Loucy (cell line): Measurements from ENCODE around the gene C21orf58.

ENCODE experiments used
- H2AFZ ChIP-seq: fragments of 200-600 bp; sonication (generic); 2 replicates; pipeline ENCODE4 v1.6.0; 2016; ENCODE audit warnings: antibody characterized with exemption, mild to moderate bottlenecking, low read length, moderate library complexity
- H3F3A ChIP-seq: fragments of 200-600 bp; 2 replicates; pipeline ENCODE4 v1.6.0; 2016; ENCODE audit warnings: antibody characterized with exemption, low read depth, mild to moderate bottlenecking
- H3K27me3 ChIP-seq: fragments of 200-600 bp; sonication (generic); 2 replicates; pipeline ENCODE4 v1.6.1; 2014; ENCODE audit warnings: low read length, mild to moderate bottlenecking; ENCODE audit not compliant: insufficient read depth, poor library complexity, severe bottlenecking
- H3K36me3 ChIP-seq: fragments of 200-600 bp; sonication (generic); 2 replicates; pipeline ENCODE4 v1.6.1; 2016; ENCODE audit warnings: low read length; ENCODE audit not compliant: insufficient read depth
- H3K4me1 ChIP-seq: fragments of 200-600 bp; sonication (generic); 2 replicates; pipeline ENCODE4 v1.5.1; 2014; ENCODE audit warnings: low read length, mild to moderate bottlenecking; ENCODE audit not compliant: insufficient read depth, poor library complexity, severe bottlenecking
- H3K4me2 ChIP-seq: fragments of 200-600 bp; sonication (generic); 2 replicates; pipeline ENCODE4 v1.6.0; 2014; ENCODE audit warnings: antibody characterized with exemption, low read length, low read depth, mild to moderate bottlenecking; ENCODE audit not compliant: poor library complexity, severe bottlenecking
- H3K4me3 ChIP-seq: fragments of 200-600 bp; sonication (generic); 2 replicates; pipeline ENCODE4 v1.5.1; 2014; ENCODE audit warnings: low read length, mild to moderate bottlenecking, mixed read lengths; ENCODE audit not compliant: poor library complexity, severe bottlenecking
- H3K79me2 ChIP-seq: fragments of 200-600 bp; sonication (generic); 2 replicates; pipeline ENCODE4 v1.6.1; 2014; ENCODE audit warnings: low read length; ENCODE audit not compliant: insufficient read depth
- H3K9ac ChIP-seq: fragments of 200-600 bp; sonication (generic); 2 replicates; pipeline ENCODE4 v1.6.0; 2014; ENCODE audit warnings: mild to moderate bottlenecking, low read depth, low read length, moderate library complexity; ENCODE audit not compliant: poor library complexity, severe bottlenecking
- H3K9me2 ChIP-seq: fragments of 200-600 bp; sonication (generic); replicated peaks from 2 replicates; pipeline ENCODE4 v1.6.1; 2016; ENCODE audit warnings: low read depth, low read length, mixed read lengths
- H3K9me3 ChIP-seq: fragments of 200-600 bp; sonication (generic); 2 replicates; pipeline ENCODE4 v1.6.1; 2014; ENCODE audit warnings: mild to moderate bottlenecking, antibody characterized with exemption, low read length, low read depth; ENCODE audit not compliant: insufficient read depth
- H4K20me1 ChIP-seq: fragments of 200-600 bp; sonication (generic); 2 replicates; pipeline ENCODE4 v1.6.0; 2014; ENCODE audit warnings: antibody characterized with exemption, low read length, mild to moderate bottlenecking; ENCODE audit not compliant: insufficient read depth, poor library complexity, severe bottlenecking
- EZH2phosphoT487 ChIP-seq: fragments of 200-600 bp; IDR thresholded peaks from 2 replicates; pipeline ENCODE4 v1.6.1; 2018; ENCODE audit warnings: antibody characterized with exemption, mild to moderate bottlenecking, moderate library complexity, borderline replicate concordance
- TF ChIP-seq, protein P1 (sequence below): fragments of 200-600 bp; sonication (generic); conservative IDR thresholded peaks from 2 replicates; pipeline ENCODE4 v1.5.1; 2014; ENCODE audit warnings: mild to moderate bottlenecking, antibody characterized with exemption, low read length

The C21orf58 gene

DNA sequence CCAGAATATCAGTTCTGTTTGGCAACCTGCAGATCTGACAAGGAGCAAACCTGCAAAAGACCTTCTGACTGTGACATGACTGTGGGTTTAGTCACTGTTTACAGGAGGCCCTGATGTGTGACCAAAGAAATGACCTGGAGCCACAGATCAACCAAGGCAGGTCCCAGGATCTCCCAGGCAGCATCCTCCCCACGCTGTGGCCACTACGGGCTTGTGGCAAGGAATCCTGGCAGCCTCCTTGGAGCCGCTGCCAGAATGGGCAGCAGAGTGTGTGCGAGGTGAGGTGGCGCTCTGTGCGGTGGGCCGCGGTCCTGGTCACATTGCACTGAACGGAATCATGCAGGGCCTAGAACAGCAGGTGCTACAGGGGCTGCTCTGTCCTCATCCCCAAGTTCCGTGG lies 54.2 kb downstream of the C21orf58 start:
- TF ChIP-seq, protein P1, sequence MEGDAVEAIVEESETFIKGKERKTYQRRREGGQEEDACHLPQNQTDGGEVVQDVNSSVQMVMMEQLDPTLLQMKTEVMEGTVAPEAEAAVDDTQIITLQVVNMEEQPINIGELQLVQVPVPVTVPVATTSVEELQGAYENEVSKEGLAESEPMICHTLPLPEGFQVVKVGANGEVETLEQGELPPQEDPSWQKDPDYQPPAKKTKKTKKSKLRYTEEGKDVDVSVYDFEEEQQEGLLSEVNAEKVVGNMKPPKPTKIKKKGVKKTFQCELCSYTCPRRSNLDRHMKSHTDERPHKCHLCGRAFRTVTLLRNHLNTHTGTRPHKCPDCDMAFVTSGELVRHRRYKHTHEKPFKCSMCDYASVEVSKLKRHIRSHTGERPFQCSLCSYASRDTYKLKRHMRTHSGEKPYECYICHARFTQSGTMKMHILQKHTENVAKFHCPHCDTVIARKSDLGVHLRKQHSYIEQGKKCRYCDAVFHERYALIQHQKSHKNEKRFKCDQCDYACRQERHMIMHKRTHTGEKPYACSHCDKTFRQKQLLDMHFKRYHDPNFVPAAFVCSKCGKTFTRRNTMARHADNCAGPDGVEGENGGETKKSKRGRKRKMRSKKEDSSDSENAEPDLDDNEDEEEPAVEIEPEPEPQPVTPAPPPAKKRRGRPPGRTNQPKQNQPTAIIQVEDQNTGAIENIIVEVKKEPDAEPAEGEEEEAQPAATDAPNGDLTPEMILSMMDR = no peak
- no peak for TF ChIP-seq EZH2phosphoT487

DNA sequence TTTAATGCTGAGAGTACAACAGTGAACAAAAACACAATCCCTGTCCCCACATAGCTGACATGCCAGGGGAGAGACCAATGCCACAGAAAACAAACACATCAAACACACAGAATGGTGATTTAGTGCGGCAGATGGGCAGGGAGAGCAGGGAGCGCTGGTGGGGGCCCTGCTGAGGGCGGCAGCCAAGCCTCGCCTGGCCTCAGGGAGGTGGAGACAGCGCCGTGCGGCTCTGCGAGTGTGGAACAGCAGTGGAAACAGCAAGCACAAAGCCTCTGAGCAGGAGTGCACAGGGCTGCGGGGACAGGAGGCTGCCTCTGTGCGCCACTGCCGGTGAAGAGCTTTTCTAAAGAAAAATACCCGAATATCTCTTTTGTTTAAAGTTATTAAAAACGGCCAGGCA lies 55.3 kb downstream of the C21orf58 start:
- H3K9me3 ChIP-seq = no peaks in the 10 kb centered on the region
- no peak overlapping the region for H3K4me3 ChIP-seq
- H3K4me2 ChIP-seq = no peak overlapping the region
- H3K79me2 ChIP-seq = no peaks in the 10 kb centered on the region
- H3K4me1 ChIP-seq = no peaks in the 10 kb centered on the region
- no peaks in the 10 kb centered on the region for H3K27me3 ChIP-seq
- no peak overlapping the region for H3K9ac ChIP-seq
- peaks cover 56% of the 10 kb centered on the region; the same call in 1 of the 2 replicates for H3K36me3 ChIP-seq
- H3F3A ChIP-seq = no peaks in the 10 kb centered on the region
- no peak for TF ChIP-seq EZH2phosphoT487
- TF ChIP-seq, protein P1 = no peak
- no peak overlapping the region for H2AFZ ChIP-seq
- no peaks in the 10 kb centered on the region for H4K20me1 ChIP-seq
- H3K9me2 ChIP-seq = no peaks in the 10 kb centered on the region

More for the DNA sequence above, 54.2 kb downstream of the C21orf58 start:
- Histone ChIP-seq H3K4me2 (no peak overlapping the region), H3K4me1 (no peaks in the 10 kb centered on the region), H3K79me2 (no peaks in the 10 kb centered on the region), H3K36me3 (peaks cover 67% of the 10 kb centered on the region; the same call in 1 of the 2 replicates), H3K9me2 (no peaks in the 10 kb centered on the region), H3K27me3 (no peaks in the 10 kb centered on the region), H3K9ac (no peak overlapping the region), H4K20me1 (no peaks in the 10 kb centered on the region), H2AFZ (no peak overlapping the region), H3K4me3 (no peak overlapping the region), H3K9me3 (no peaks in the 10 kb centered on the region), H3F3A (no peaks in the 10 kb centered on the region)

DNA sequence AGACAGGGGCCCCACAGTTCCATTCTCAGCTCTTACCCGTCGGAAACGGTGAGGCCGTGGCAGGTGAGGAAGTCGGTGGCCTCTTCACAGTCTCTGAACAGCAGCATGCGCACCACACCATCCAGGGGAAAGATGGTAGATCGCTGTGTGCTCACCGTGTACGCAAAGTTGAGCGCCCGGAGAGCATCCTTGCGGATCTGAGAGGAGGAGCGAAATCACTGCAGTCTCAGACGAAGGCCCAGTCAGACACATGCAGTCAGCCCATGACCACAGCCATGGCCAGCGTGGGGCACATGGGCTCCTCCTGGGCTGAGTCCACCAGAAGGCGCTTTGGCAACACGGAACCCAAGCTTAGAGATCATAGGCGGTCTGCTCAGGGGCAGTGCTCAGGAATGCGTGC lies 56.7 kb downstream of the C21orf58 start:
- Histone ChIP-seq H3F3A (no peaks in the 10 kb centered on the region), H3K36me3 (peaks cover 44% of the 10 kb centered on the region; the same call in 1 of the 2 replicates)

More for the DNA sequence above, 56.7 kb downstream of the C21orf58 start:
- no peaks in the 10 kb centered on the region for H4K20me1 ChIP-seq
- H3K9me2 ChIP-seq = no peaks in the 10 kb centered on the region
- no peak overlapping the region for H2AFZ ChIP-seq
- H3K4me1 ChIP-seq = no peaks in the 10 kb centered on the region
- no peaks in the 10 kb centered on the region for H3K9me3 ChIP-seq
- no peak overlapping the region for H3K4me2 ChIP-seq
- no peak for TF ChIP-seq EZH2phosphoT487
- TF ChIP-seq, protein P1 = no peak
- H3K27me3 ChIP-seq = no peaks in the 10 kb centered on the region
- no peaks in the 10 kb centered on the region for H3K79me2 ChIP-seq
- no peak overlapping the region for H3K4me3 ChIP-seq
- H3K9ac ChIP-seq = no peak overlapping the region
